ENCODE measurements around the gene SLC25A21. TPM values are rescaled to one million over a fixed set of nuclear protein-coding genes. Genes with fewer than 3 reads are reported as not detected.

SLC25A21 gene
- total RNA-seq, 1 experiment from 2014 or later, result 2.1 TPM

GRCh38 chr14:36767603-36768281, 404.7 kb downstream of the SLC25A21 start:
- intact Hi-C loops (cut with micrococcal nuclease; ENCODE audit: unreplicated experiment) (no loop called here), in situ Hi-C loops (cut with HindIII; ENCODE audit: low pct_unique_long_range_greater_than_20kb, low sequenced_read_pairs) (no loop called here)
- Histone ChIP-seq H3K9me3 (ENCODE audit: control insufficient read depth, insufficient read depth, low read depth, low read length) (no peaks in the 10 kb centered on the region), H3K36me3 (ENCODE audit: control insufficient read depth, insufficient read depth, low read length) (no peaks in the 10 kb centered on the region), H3K27ac (ENCODE audit: low read length) (no peak overlapping the region), H3K4me3 (ENCODE audit: low read depth in 2 of 2, low read length in 2 of 2) (no peak overlapping the region), H3K27me3 (ENCODE audit: control insufficient read depth, insufficient read depth, low read length) (no peaks in the 10 kb centered on the region), H3K4me1 (ENCODE audit: control insufficient read depth, insufficient read depth, low read length) (no peaks in the 10 kb centered on the region)
- POLR2A ChIA-PET, result no interaction called here
- TF ChIP-seq CTCF (IDR thresholded peaks at IDR 0.05) (no peak), REST (IDR thresholded peaks at IDR 0.05; ENCODE audit: insufficient read depth in 1 of 2, low read depth in 2 of 2, low read length in 1 of 2) (no peak), POLR2AphosphoS5 (IDR thresholded peaks at IDR 0.05; ENCODE audit: low read depth, low read length) (no peak), SIN3A (IDR thresholded peaks at IDR 0.05; ENCODE audit: borderline replicate concordance, insufficient read depth, low read depth, low read length) (no peak), TCF7L2 (IDR thresholded peaks at IDR 0.05; ENCODE audit: low read depth, low read length) (no peak)
- no TSS peak for BruUV-seq (replicated peaks)
- DNase-seq (ENCODE audit: low read depth, low spot score) (no peak), ATAC-seq (no peak)
- CTCF ChIA-PET, result no interaction called here

- ChIA-PET CTCF (no interaction called here), POLR2A (no interaction called here)
- Histone ChIP-seq H3K9me3 (ENCODE audit: control insufficient read depth, insufficient read depth, low read depth, low read length) (no peaks in the 10 kb centered on the region), H3K36me3 (ENCODE audit: control insufficient read depth, insufficient read depth, low read length) (no peaks in the 10 kb centered on the region), H3K27me3 (ENCODE audit: control insufficient read depth, insufficient read depth, low read length) (no peaks in the 10 kb centered on the region), H3K4me1 (ENCODE audit: control insufficient read depth, insufficient read depth, low read length) (no peaks in the 10 kb centered on the region), H3K4me3 (ENCODE audit: low read depth in 2 of 2, low read length in 2 of 2) (no peak overlapping the region), H3K27ac (ENCODE audit: low read length) (no peak overlapping the region)
- no TSS peak for BruUV-seq (replicated peaks)
- in situ Hi-C loops (cut with HindIII; ENCODE audit: low pct_unique_long_range_greater_than_20kb, low sequenced_read_pairs) (no loop called here), intact Hi-C loops (cut with micrococcal nuclease; ENCODE audit: unreplicated experiment) (no loop called here)
- no peak for DNase-seq (ENCODE audit: low read depth, low spot score)
- no peak for ATAC-seq
- TF ChIP-seq CTCF (IDR thresholded peaks at IDR 0.05), result no peak
- no peak for TF ChIP-seq POLR2AphosphoS5 (IDR thresholded peaks at IDR 0.05; ENCODE audit: low read depth, low read length)
- no peak for TF ChIP-seq TCF7L2 (IDR thresholded peaks at IDR 0.05; ENCODE audit: low read depth, low read length)
- no peak for TF ChIP-seq REST (IDR thresholded peaks at IDR 0.05; ENCODE audit: insufficient read depth in 1 of 2, low read depth in 2 of 2, low read length in 1 of 2)
- TF ChIP-seq SIN3A (IDR thresholded peaks at IDR 0.05; ENCODE audit: borderline replicate concordance, insufficient read depth, low read depth, low read length), result no peak
Observed at GRCh38 chr14:36766974-36767373, 405.4 kb downstream of the SLC25A21 start.
